IPS-15b (cell line): ENCODE measurements around the gene ZNF668.

Experiments
- H3K27me3 ChIP-seq: one replicate; pipeline ENCODE4 v1.6.1; 2013; ENCODE audit warnings: low read length; ENCODE audit not compliant: control insufficient read depth, insufficient read depth
- H3K36me3 ChIP-seq: one replicate; pipeline ENCODE4 v1.6.1; 2013; ENCODE audit warnings: low read length; ENCODE audit not compliant: control insufficient read depth, insufficient read depth
- H3K4me1 ChIP-seq: one replicate; pipeline ENCODE4 v1.6.1; 2013; ENCODE audit warnings: mild to moderate bottlenecking, low read length; ENCODE audit not compliant: control insufficient read depth, insufficient read depth
- H3K4me3 ChIP-seq: one replicate; pipeline ENCODE4 v1.5.1; 2013; ENCODE audit warnings: low read depth, low read length
- H3K9ac ChIP-seq: one replicate; pipeline ENCODE4 v1.6.1; 2013; ENCODE audit warnings: low read depth, mild to moderate bottlenecking, low read length
- H3K9me3 ChIP-seq: one replicate; pipeline ENCODE4 v1.6.1; 2013; ENCODE audit warnings: mild to moderate bottlenecking, low read length; ENCODE audit not compliant: control insufficient read depth, insufficient read depth

ZNF668 gene

GRCh38 chr16:31073970-31074813 is at the start of gene ZNF668, which contains the start of gene ZNF646:
TSS of gene ZNF668 (minus strand) at chr16:31074240. CDS start at chr16:31064459, 9,781 bp downstream.
TSS of gene ZNF646 (plus strand) at chr16:31074422. CDS start at chr16:31076325, 1,903 bp downstream.
- Histone ChIP-seq H3K4me1 (peaks cover 5% of the 10 kb centered on the region), H3K9me3 (no peaks in the 10 kb centered on the region), H3K9ac (peak within 1 kb of the TSS; percentile 87), H3K4me3 (peak within 1 kb of the TSS; percentile 100), H3K36me3 (peaks cover 26% of the 10 kb centered on the region), H3K27me3 (no peaks in the 10 kb centered on the region)

- Histone ChIP-seq H3K4me1 (no peaks in the 10 kb centered on the region), H3K4me3 (no peak overlapping the region), H3K9me3 (no peaks in the 10 kb centered on the region), H3K9ac (no peak overlapping the region), H3K36me3 (peaks cover 12% of the 10 kb centered on the region), H3K27me3 (no peaks in the 10 kb centered on the region)
Measured at GRCh38 chr16:31120129-31120528, 46.1 kb upstream of the ZNF668 start.

- Histone ChIP-seq H3K4me1 (no peaks in the 10 kb centered on the region), H3K36me3 (peaks cover 12% of the 10 kb centered on the region), H3K9me3 (no peaks in the 10 kb centered on the region), H3K4me3 (peak overlapping the region; percentile 82), H3K9ac (peak overlapping the region; percentile 67), H3K27me3 (no peaks in the 10 kb centered on the region)
Measured at GRCh38 chr16:31118223-31119155, 44.4 kb upstream of the ZNF668 start.

- H3K9me3 ChIP-seq, result no peaks in the 10 kb centered on the region
- H3K36me3 ChIP-seq, result peaks cover 12% of the 10 kb centered on the region
- peak within 1 kb of the TSS; percentile 82 for H3K4me3 ChIP-seq
- no peaks in the 10 kb centered on the region for H3K27me3 ChIP-seq
- H3K4me1 ChIP-seq, result no peaks in the 10 kb centered on the region
- H3K9ac ChIP-seq, result peak within 1 kb of the TSS; percentile 67
Measured at GRCh38 chr16:31117384-31118222, 43.6 kb upstream of the ZNF668 start, which contains the start of gene KAT8. TSS of gene KAT8 (plus strand) at chr16:31117664. CDS start at chr16:31117682, 18 bp downstream.

GRCh38 chr16:31114468-31114867 is 40.4 kb upstream of the ZNF668 start:
- peaks cover 22% of the 10 kb centered on the region for H3K36me3 ChIP-seq
- no peaks in the 10 kb centered on the region for H3K27me3 ChIP-seq
- H3K4me1 ChIP-seq, result no peaks in the 10 kb centered on the region
- H3K4me3 ChIP-seq, result no peak overlapping the region
- no peak overlapping the region for H3K9ac ChIP-seq
- H3K9me3 ChIP-seq, result no peaks in the 10 kb centered on the region

- Histone ChIP-seq H3K27me3 (peaks cover 2% of the 10 kb centered on the region), H3K4me3 (no peak overlapping the region), H3K9me3 (no peaks in the 10 kb centered on the region), H3K9ac (no peak overlapping the region), H3K36me3 (peaks cover 24% of the 10 kb centered on the region), H3K4me1 (no peaks in the 10 kb centered on the region)
Measured at GRCh38 chr16:31113121-31114120, 39.4 kb upstream of the ZNF668 start.

GRCh38 chr16:31112711-31113110 is 38.7 kb upstream of the ZNF668 start:
- no peaks in the 10 kb centered on the region for H3K9me3 ChIP-seq
- H3K36me3 ChIP-seq, result peaks cover 24% of the 10 kb centered on the region
- H3K4me3 ChIP-seq, result no peak overlapping the region
- H3K27me3 ChIP-seq, result peaks cover 2% of the 10 kb centered on the region
- H3K4me1 ChIP-seq, result no peaks in the 10 kb centered on the region
- H3K9ac ChIP-seq, result no peak overlapping the region

GRCh38 chr16:31111881-31112466 is 37.9 kb upstream of the ZNF668 start:
- Histone ChIP-seq H3K4me3 (no peak overlapping the region), H3K4me1 (no peaks in the 10 kb centered on the region), H3K9me3 (no peaks in the 10 kb centered on the region), H3K36me3 (peaks cover 24% of the 10 kb centered on the region), H3K9ac (no peak overlapping the region), H3K27me3 (peaks cover 2% of the 10 kb centered on the region)

GRCh38 chr16:31110106-31111034 is 36.3 kb upstream of the ZNF668 start:
- no peak overlapping the region for H3K9ac ChIP-seq
- H3K4me1 ChIP-seq, result no peaks in the 10 kb centered on the region
- H3K27me3 ChIP-seq, result peaks cover 2% of the 10 kb centered on the region
- H3K9me3 ChIP-seq, result no peaks in the 10 kb centered on the region
- no peak overlapping the region for H3K4me3 ChIP-seq
- peaks cover 24% of the 10 kb centered on the region for H3K36me3 ChIP-seq
